Measurements from ENCODE around the gene SLC39A11.

- TF ChIP-seq CTCF (conservative IDR thresholded peaks at IDR 0.05 in 1 of 2, IDR thresholded peaks at IDR 0.05 in 1 of 2; ENCODE audit: low read depth in 1 of 2, low read length in 2 of 2) (no peak), EZH2 (IDR thresholded peaks at IDR 0.05; ENCODE audit: low read length, missing control alignments) (no peak)
Measured at GRCh38 chr17:72672729-72673128, 419.8 kb downstream of the SLC39A11 start.

Measured in fibroblast of lung (primary cell).